GM21367 (cell line): Measurements from ENCODE around the gene EXOC3.

Experiments used
- ATAC-seq: cut with Tn5 transposase; IDR thresholded peaks from one replicate; pipeline ENCODE4 v1.9.1; 2021; ENCODE audit not compliant: unreplicated experiment

The EXOC3 gene

DNA sequence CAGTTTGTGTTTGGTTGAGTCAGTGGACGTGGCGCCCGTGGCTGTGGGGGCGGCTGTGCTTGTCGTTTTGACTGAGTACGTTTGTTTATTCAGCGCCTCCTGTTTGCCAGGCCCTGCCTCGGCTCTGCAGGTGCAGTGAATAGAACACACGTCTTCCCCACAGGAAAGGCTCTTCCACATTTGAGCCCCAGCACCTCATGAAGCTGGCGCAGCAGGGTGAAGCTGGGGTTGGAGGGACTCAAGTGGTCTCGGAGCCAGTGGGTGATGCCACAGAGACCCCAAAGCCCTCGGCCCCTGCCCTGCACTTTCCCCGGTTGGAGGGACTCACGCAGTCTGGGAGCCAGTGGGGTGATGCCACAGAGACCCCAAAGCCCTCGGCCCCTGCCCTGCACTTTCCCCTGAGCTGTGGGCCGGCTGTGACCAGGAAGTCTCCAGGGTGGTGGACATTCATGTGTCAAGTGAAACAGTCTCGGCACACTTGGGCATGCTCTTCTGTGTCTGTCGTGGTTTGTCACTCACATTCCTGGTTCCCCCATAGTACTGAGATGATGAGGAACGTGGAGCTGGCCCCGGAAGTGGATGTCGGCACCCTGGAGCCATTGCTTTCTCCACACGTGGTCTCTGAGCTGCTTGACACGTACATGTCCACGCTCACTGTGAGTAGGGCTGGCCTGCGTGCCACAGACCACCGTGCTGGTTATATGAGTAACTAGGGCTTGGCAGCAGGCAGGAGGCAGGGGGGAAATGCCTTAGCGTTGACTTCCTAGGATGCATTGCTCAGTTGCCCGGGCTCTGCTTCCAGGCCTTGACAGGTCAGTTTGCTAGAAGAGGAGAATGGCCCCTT lies 13.6 kb downstream of the EXOC3 start:
- ATAC-seq = no peak

GRCh38 chr5:457195-457961 lies 14.4 kb downstream of the EXOC3 start:
- ATAC-seq = no peak

DNA sequence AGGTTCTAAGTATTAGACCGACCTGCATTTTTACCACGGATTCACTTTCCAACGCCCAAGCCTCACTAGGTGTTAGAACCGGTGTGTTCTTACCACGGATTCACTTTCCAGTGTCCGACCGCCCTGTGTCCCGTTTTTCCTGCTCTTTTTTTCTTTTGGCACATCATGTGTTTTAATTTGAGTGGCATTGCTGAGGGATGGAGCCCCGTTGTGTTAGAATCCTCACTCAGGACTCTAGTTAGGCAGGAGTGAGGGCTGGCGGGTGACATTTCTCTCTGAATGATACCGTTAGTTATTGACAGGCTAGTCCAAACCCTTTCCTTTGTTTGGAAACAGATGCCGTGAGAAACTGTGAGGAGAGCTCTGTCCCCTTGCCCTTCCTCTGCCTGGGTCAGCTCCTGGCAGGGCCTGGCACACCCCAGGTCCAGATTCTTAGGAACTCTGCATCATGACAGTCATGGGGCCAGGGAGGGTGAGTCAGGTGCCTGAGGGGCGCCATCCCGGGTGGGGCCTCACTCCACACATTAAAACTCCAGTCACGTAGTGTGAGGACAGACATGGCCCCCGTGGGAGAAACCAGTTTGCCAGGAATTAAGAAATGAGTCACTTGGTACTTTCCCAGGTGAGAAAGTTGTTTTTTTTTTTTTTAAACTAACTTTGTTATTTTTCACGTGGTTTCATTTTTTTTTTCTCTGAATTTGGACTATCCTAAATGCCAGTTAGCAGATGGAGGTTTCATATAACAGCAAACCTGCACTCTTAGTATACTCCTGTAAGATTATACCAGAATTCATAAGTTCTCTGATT lies 15.8 kb downstream of the EXOC3 start:
- ATAC-seq = peak; percentile 41

GRCh38 chr5:459562-460272 lies 16.7 kb downstream of the EXOC3 start:
- no peak for ATAC-seq

- no peak for ATAC-seq
These were observed 17.3 kb downstream of the EXOC3 start for GRCh38 chr5:460273-460625.

- ATAC-seq = no peak
These were observed 19.1 kb downstream of the EXOC3 start for GRCh38 chr5:462051-462481.

GRCh38 chr5:463301-463700 lies 20.3 kb downstream of the EXOC3 start:
- no peak for ATAC-seq

GRCh38 chr5:463952-464351 lies 21.0 kb downstream of the EXOC3 start:
- ATAC-seq = no peak

DNA sequence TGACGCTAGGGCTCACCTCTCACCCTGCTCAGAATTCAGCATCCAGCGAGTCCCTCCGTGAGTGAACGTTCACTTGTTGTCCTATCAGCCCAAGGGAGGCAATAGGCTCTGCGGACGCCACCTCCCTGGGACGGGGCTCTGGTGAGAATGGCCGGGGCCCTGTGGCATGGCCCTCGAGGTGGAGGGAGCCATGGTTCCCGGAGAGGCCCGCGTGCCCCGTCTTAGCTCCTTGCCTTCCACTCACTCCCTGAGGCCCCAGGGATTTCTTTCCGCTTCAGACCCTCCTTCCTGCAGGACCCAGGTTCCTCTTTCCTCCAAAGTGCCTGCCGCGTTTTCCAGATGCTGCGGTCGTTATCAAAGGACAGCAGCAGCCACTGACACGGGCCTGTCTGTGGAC lies 21.5 kb downstream of the EXOC3 start:
- no peak for ATAC-seq

- ATAC-seq = no peak
These were observed 22.0 kb downstream of the EXOC3 start for GRCh38 chr5:464843-465590.

DNA sequence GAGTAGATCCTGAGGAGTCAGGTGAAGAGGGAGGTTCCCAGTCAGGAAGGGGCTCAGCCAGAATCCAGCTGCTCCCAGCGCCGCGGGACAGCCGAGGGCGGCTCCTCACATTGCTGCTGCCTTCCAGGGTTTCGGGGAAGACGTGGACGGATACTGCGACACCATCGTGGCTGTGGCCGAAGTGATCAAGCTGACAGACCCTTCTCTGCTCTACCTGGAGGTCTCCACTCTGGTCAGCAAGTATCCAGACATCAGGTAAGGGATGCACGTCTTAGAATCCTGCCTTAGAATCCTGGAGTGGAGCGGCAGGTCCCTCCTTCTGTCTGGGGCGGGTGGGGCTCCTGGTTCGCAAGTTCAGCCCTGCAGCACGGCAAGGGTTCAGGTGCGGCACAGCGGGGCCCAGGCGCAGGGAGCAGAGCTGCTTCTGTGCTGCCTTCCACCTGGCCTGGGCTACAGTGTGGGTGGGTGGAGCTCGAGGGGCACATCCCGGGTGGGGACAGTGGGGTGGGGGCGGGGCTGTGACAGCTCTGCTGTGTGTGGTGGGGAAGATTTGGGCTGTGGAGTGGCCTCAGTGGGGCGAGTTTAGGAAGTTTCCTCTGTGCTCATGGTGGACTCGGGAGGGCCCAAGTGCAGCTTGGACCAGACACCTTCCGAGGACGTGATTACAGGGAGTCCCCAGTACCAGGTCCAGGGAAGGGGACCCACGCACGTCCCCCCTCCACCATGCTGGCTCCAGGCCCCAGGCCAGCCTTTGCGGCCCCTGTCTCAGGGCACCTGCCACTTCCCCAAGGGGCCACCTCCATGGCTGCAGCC lies 22.8 kb downstream of the EXOC3 start:
- no peak for ATAC-seq

GRCh38 chr5:466661-467310 lies 23.8 kb downstream of the EXOC3 start:
- no peak for ATAC-seq

- ATAC-seq = no peak
These were observed 25.4 kb downstream of the EXOC3 start for GRCh38 chr5:468401-468800.

DNA sequence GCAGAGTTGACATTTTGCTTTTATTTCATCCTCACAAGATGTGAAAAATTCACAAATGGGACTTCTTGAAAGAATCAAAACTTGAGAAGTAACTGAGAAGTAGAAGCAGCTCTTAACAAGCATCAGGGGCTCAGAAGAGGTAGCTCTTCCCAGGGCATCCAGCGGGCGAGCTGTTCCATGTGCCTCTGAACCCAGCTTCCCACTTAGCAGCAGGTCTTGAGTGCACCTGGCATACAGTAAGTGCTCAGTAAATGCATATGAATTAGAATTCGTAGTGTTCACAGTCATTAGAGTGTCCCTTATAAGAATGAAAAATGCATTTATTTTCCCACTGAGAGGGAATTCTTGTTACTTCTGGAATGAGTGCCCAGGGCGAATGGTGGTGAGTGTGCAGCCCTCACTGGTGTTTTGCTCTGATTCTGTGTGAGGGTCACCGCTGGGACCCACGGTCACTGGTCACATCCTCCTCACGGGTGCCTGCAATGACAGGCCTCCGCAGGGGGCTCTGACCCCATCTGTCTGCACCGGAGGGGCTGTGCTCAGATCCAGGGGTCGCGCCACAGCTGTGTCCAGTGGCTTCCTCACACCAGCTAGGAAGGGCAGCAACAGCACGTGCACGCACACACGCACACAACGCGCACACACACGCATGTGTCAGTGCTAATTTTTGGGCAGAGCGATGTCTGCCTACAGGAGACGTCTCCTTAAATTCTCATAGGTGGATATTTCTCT lies 26.9 kb downstream of the EXOC3 start:
- no peak for ATAC-seq

GRCh38 chr5:470961-471749 lies 28.2 kb downstream of the EXOC3 start:
- no peak for ATAC-seq

DNA sequence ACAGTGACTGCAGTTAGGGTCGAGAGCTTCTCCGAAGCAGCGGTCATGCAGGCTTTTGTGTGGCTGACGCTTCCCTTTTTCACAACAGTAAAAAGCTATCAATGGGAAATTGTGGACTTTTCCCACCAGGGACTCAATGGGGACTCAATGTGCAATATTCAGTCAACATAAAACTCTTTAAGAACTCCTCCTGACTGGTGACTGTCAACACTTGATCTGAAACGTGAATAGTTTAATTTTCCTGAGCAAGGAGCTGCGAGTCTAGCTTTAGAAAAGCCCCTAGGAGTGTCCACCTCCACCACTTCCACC lies 28.7 kb downstream of the EXOC3 start:
- no peak for ATAC-seq

DNA sequence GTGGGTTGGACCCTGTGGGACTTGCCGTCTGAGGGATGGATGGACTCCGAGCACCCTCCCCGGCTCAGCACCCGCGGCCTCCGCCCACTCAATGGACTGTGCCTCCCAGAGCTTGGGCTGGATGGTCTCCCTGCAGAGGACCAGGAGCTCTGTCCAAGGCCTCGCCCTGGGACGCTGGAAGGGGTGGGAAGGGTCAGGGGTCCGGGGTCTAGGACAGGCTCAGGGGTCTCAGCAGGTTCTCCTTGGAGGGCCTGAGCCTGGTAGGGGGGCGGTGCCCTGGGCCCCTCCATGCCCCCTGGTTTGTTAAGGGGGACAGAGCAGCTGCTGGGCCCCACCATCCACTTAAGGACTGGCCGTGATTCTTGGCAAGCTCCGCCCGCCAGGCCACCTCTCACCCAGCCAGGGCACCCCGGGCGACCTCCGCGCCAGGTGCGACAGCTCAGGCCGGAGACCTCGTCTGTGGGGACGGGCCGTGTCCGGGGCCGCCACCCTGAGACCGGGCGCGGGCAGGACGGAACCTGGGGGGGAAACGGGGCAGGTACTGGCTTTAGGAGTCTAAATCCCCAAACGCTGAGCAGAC lies 29.2 kb downstream of the EXOC3 start:
- ATAC-seq = no peak
